ENCODE measurements around the gene PIGW.

Gene PIGW

DNA sequence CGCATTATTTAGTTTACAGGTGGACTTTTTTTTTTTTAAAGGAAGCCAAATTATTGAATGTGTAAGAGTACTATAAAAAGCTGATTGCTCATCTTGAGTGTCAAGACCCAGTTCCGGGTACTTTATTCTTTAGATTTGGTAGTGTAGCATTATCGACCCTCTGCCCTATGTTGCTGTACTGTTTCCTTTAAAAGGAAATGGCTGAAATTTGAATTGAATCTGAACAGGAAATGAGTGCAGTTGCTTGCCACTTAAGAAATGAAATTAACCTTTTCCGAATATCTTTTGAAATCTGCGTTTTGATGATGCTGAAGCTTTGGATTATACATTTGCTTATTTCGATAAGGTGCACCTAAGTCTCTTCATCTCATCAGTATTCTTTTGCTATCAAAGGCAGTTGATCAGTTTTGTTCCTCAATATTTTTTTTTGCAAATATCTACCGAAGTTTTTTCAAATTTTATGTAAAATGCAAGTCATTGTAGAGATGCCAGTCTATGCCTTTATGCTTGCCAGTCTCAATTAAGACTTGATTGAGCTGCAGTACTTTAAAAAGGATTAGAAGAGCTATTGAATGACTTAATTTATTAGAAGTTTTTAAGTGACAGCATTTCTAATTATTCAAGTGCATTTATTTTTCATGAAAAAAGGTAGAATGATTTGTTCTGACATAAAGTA, 11.8 kb downstream of the PIGW start:
- DNase-seq, result no peak

DNA sequence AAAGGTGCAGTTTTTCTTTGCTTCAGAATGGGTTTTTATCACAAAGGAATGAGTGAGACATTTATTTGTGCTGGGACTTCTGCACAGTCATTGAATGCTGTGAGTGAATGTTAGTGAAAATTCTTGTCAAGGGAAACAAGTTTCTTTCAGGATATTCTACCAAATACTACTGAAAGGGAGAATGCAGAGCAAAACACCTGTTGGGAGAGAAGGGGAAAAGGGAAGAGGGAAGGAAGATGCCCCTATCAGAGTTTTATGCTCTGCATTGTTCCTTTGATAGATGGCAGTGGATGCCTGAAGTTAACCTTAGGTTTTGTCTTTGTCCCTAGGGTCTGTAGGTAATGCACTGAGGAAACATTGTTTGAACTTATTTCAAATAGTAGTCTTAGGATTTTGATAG, 13.0 kb downstream of the PIGW start:
- no peak for DNase-seq

DNA sequence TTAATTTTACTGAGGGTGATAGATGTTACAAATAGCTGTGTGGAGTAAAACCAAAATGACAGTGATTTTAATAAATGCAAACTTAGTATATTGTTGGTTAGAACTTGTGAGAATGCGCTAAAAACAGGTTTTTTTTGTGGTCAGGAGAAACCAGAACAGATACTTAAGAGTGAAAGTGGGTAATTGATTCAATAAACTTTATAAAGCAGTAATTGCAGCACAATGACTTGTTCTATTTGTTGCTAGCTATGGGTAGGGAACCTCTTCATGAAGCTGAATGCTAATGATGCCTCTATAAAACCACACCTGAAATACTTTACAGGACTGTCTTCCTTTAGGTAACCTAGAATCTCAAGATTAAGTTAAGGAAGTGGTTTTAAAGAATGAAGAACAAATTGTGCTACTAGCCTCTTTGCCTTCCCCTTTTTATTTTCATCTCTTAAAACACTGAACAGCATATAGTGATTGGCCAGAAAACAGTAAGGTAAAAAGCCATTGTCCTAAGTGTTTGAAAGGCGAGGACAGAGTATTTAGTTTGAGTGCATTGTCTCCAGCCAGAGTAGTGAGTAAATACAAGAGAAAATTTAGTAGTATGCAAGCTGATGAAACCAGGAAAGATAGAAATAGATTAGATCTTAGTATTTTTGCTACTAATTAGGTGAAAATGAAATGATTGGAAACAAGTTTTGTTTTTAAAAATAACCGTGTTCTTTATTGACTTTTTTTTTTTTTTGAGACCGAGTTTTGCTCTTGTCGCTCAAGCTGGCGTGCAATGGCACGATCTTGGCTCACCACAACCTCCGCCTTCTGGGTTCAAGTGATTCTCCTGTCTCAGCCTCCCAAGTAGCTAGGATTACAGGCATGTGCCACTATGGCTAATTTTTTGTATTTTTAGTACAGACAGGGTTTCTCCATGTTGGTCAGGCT, 16.0 kb downstream of the PIGW start:
- no peak for DNase-seq

DNA sequence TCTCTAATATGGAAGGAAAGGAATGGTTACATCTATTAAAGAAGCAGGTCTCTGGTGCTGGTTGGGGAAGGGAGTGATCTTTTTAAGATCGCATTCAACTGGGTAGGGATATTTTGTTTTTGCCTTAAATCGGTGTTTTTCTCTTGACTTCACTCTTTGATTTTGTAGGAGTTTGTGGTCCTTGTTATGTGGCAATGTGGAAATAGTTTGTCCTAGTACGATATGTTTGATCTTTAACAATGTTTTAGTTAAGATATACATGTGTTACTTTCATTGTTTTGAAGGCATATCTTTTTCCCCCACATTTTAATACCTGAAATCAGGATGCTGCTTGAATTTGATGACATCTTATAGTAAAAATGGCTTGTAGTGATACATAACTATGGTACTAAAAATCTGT, 18.7 kb downstream of the PIGW start:
- no peak for DNase-seq

DNA sequence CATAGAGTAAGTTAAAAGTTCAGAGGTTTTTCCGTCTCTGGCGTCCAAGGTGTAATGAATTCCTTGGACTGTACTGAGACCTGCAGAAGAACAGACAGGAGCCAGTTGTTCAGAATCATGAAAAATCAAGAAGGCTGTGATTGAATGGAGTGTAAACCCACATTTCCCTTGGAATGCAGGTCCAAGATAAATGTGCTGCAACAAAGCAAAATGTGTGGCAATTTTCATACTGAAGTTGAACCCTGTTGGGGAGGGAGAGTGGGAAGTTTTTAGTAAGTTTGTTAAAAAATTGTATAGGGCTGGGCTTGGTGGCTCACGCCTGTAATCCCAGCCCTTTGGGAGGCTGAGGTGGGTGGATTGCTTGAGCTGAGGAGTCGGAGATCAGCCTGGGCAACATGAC, 31.3 kb downstream of the PIGW start:
- DNase-seq, result no peak

DNA sequence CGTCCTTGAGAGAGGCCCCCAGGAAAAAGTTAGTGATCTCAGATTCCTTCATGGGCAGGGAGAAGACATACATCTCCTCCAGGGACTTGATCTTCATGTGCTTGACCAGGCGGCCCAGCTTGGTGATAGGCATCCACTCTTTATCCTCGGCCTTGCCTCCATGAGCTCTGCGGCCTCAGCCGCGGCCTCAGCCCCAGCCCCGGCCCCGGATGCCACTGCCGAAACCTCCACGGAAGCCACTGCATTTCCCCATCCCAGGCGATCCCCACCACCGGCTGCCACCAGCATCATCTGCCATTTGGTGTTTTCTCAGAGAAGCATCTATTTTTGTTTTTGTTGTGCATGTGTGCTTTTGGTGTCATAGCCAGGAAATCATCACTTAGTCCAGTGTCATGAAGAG, 40.2 kb downstream of the PIGW start:
- no peak for DNase-seq

DNA sequence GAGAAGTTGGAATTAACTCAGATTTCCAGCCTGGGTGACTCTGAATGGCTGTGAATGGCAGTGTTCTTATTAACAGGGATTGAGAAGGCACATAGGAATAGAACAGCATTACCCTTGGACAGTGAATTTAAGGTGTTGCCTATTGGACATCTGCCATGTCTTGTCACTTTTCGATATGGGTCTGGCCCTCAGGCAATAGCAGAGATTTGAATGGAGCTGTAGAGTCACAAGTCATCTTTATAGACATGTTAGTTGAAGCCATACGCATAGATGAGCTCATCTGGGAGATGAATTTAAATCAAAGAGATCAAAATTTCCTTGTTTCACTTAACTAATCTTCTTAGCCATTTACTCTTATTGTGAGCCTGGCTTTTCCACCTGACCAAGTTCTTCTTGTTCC, 42.0 kb downstream of the PIGW start:
- DNase-seq, result no peak

DNA sequence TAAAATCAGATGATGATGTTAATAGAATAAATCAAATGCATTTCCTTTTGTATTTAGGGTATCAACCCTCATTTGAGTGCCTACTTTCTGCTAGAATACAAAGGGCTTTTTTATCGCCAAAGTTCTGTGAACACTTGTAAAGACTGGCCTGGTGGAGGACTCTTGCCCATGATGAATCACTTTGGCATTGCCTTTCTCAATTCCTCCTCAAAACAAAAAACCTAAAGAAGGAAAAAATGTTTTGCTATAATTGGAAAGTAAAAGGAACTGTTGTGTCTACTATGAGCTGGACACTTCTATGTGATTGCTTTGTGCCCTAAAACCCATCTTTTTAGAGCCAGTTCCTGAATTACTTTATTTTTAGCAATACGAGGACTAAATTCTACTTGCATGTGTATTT, 43.9 kb downstream of the PIGW start:
- DNase-seq, result no peak

DNA sequence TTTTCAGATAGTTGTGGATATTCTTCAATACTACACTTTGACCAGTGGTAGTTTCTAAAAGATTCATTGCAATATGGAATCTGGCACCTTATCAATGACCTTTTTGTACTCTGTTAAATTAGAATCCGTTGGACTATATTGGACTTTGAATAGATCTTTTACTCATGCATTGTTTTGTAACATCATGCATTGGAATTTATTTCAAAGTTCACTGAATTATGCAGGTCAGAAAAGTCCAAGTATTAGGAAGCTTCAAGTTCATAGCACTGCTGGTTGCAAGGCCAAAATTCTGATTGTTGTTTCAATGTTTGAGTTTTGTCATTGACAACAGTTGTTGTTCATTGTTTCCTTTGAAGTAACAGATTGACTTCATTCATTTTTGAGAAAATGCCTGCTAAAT, 49.0 kb downstream of the PIGW start:
- DNase-seq, result no peak

DNA sequence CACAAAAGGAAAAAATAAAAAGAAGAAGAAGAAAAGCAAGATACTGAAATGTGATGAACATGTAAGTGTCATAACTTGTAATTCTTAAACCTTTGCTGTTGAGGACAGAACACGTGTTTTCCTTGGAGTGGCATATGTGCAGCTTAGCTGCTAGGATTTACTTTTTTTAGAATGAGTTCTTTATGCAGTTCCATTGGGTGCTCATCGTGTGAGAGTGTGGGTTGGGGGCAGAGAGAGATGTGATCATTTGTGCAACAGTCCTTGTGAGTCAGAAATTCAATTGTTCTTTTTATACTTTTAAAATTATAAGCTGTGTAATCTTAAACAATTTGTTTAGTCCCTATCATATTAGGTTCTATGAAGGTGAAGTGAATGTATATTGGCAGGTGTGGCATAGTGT, 51.4 kb downstream of the PIGW start:
- no peak for DNase-seq

All from NCI-H2081 treated with DMSO at 0.1 percent for 48 hours (cell line).